ENCODE measurements around the gene CST4. TPM values are rescaled to one million over a fixed set of nuclear protein-coding genes. Genes with fewer than 3 reads are reported as not detected.
A peak's percentile ranks its signal among the peaks of the same experiment; 100 is the strongest.

Gene CST4
- total RNA-seq, 1 donor from 2014 or later = not detected

DNA sequence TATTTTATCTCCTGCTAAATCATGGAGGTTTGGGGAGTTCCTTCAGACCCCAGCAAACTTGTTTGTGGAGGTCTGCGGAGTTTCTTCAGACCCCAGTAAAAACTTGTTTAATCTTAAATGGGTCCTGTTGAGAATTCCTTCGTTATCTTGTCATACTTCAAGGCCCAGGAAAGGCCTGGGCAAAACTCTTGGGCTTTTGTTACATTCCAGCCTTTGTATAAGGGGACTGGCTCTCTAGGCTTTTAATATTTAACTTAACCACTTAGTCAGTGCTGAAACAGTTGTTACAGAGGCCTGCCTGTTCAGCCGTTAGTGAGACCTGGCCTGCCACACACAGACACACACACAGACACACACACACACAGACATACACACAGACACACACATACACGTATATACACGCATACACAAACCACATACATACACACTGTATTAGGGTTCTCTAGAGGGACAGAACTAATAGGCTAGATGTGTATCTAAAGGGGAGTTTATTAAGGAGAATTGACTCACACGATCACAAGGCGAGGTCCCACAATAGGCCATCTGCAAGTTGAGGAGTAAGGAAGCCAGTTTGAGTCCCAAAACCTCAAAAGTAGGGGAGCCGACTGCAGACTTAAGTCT is 29.7 kb downstream of the CST4 start:
- Mint-ChIP-seq H3K27me3 (ENCODE audit: unreplicated experiment) (no peaks in the 10 kb centered on the region), H3K9me3 (ENCODE audit: unreplicated experiment) (no peaks in the 10 kb centered on the region), H3K4me3 (ENCODE audit: unreplicated experiment) (no peak overlapping the region), H3K4me1 (ENCODE audit: unreplicated experiment) (peaks cover 25% of the 10 kb centered on the region), H3K36me3 (ENCODE audit: unreplicated experiment) (no peaks in the 10 kb centered on the region), H3K27ac (ENCODE audit: unreplicated experiment) (peak overlapping the region; percentile 52)
- TF ChIP-seq, protein P1, sequence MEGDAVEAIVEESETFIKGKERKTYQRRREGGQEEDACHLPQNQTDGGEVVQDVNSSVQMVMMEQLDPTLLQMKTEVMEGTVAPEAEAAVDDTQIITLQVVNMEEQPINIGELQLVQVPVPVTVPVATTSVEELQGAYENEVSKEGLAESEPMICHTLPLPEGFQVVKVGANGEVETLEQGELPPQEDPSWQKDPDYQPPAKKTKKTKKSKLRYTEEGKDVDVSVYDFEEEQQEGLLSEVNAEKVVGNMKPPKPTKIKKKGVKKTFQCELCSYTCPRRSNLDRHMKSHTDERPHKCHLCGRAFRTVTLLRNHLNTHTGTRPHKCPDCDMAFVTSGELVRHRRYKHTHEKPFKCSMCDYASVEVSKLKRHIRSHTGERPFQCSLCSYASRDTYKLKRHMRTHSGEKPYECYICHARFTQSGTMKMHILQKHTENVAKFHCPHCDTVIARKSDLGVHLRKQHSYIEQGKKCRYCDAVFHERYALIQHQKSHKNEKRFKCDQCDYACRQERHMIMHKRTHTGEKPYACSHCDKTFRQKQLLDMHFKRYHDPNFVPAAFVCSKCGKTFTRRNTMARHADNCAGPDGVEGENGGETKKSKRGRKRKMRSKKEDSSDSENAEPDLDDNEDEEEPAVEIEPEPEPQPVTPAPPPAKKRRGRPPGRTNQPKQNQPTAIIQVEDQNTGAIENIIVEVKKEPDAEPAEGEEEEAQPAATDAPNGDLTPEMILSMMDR (IDR thresholded peaks at IDR 0.05) = no peak
- DNase-seq (ENCODE audit: extremely low spot score, unreplicated experiment) = no peak

- Mint-ChIP-seq H3K36me3 (ENCODE audit: unreplicated experiment) (no peaks in the 10 kb centered on the region), H3K9me3 (ENCODE audit: unreplicated experiment) (no peaks in the 10 kb centered on the region), H3K27ac (ENCODE audit: unreplicated experiment) (no peak overlapping the region), H3K4me1 (ENCODE audit: unreplicated experiment) (peaks cover 32% of the 10 kb centered on the region), H3K27me3 (ENCODE audit: unreplicated experiment) (no peaks in the 10 kb centered on the region), H3K4me3 (ENCODE audit: unreplicated experiment) (no peak overlapping the region)
- no peak for DNase-seq (ENCODE audit: extremely low spot score, unreplicated experiment)
- TF ChIP-seq, protein P1 (IDR thresholded peaks at IDR 0.05) = no peak
These were observed 30.5 kb downstream of the CST4 start for GRCh38 chr20:23658336-23658735.

DNA sequence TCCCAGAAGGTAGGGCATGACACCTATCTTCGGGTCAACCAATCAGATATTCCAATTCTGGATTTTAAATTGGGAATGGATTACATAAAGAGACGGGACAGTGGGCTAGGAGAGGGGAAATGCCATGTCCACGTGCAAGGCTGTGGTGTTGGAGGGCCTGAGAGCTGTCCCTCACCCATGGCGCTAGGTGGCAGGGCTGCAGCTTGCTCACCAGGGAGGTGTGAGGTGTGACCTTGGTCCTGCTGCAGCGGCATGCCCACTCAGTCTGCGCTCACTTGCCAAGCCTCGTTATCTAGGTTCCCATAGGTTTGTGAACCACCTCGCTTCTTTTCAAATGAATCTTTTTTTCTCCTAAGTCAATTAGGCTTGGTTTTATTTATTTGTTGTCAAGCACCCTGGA is 31.6 kb downstream of the CST4 start:
- no peak for DNase-seq (ENCODE audit: extremely low spot score, unreplicated experiment)
- Mint-ChIP-seq H3K36me3 (ENCODE audit: unreplicated experiment) (no peaks in the 10 kb centered on the region), H3K4me3 (ENCODE audit: unreplicated experiment) (no peak overlapping the region), H3K9me3 (ENCODE audit: unreplicated experiment) (no peaks in the 10 kb centered on the region), H3K27me3 (ENCODE audit: unreplicated experiment) (no peaks in the 10 kb centered on the region), H3K27ac (ENCODE audit: unreplicated experiment) (no peak overlapping the region), H3K4me1 (ENCODE audit: unreplicated experiment) (peaks cover 35% of the 10 kb centered on the region)
- TF ChIP-seq, protein P1 (IDR thresholded peaks at IDR 0.05) = no peak

- Mint-ChIP-seq H3K4me3 (ENCODE audit: unreplicated experiment) (no peak overlapping the region), H3K27ac (ENCODE audit: unreplicated experiment) (no peak overlapping the region), H3K27me3 (ENCODE audit: unreplicated experiment) (no peaks in the 10 kb centered on the region), H3K9me3 (ENCODE audit: unreplicated experiment) (no peaks in the 10 kb centered on the region), H3K36me3 (ENCODE audit: unreplicated experiment) (no peaks in the 10 kb centered on the region), H3K4me1 (ENCODE audit: unreplicated experiment) (peaks cover 35% of the 10 kb centered on the region)
- TF ChIP-seq, protein P1 (IDR thresholded peaks at IDR 0.05) = no peak
- no peak for DNase-seq (ENCODE audit: extremely low spot score, unreplicated experiment)
These were observed 32.5 kb downstream of the CST4 start for GRCh38 chr20:23656372-23656771.

GRCh38 chr20:23655491-23656211 is 33.2 kb downstream of the CST4 start:
- no peaks in the 10 kb centered on the region for H3K9me3 Mint-ChIP-seq (ENCODE audit: unreplicated experiment)
- H3K4me1 Mint-ChIP-seq (ENCODE audit: unreplicated experiment) = peaks cover 29% of the 10 kb centered on the region
- H3K4me3 Mint-ChIP-seq (ENCODE audit: unreplicated experiment) = no peak overlapping the region
- no peak overlapping the region for H3K27ac Mint-ChIP-seq (ENCODE audit: unreplicated experiment)
- no peak for DNase-seq (ENCODE audit: extremely low spot score, unreplicated experiment)
- no peaks in the 10 kb centered on the region for H3K36me3 Mint-ChIP-seq (ENCODE audit: unreplicated experiment)
- TF ChIP-seq, protein P1 (IDR thresholded peaks at IDR 0.05) = no peak
- H3K27me3 Mint-ChIP-seq (ENCODE audit: unreplicated experiment) = no peaks in the 10 kb centered on the region
